ENCODE data around the gene NDST1.

NDST1 gene

GRCh38 chr5:150497989-150498317 lies 10.0 kb upstream of the NDST1 start:
- ATAC-seq = peak; percentile 7; the same call in 1 of the 3 replicates
- TF ChIP-seq ZC3H10 (CRISPR knock-in tag; IDR thresholded peaks at IDR 0.05) (no peak), ISL1 (CRISPR knock-in tag; IDR thresholded peaks at IDR 0.05) (no peak), ZFP30 (CRISPR knock-in tag; IDR thresholded peaks at IDR 0.05) (no peak), RARB (CRISPR knock-in tag; IDR thresholded peaks at IDR 0.05) (no peak), PPARA (CRISPR knock-in tag; IDR thresholded peaks at IDR 0.05; ENCODE audit: borderline replicate concordance) (no peak), ZNF70 (CRISPR knock-in tag; IDR thresholded peaks at IDR 0.05) (no peak), CSDC2 (CRISPR knock-in tag; IDR thresholded peaks at IDR 0.05) (no peak), ESRRG (CRISPR knock-in tag; IDR thresholded peaks at IDR 0.05) (no peak), TCF4 (CRISPR knock-in tag; IDR thresholded peaks at IDR 0.05; ENCODE audit: borderline replicate concordance) (no peak), CREB5 (CRISPR knock-in tag; IDR thresholded peaks at IDR 0.05; ENCODE audit: low read depth) (no peak), BACH2 (CRISPR knock-in tag; IDR thresholded peaks at IDR 0.05; ENCODE audit: borderline replicate concordance) (no peak), PATZ1 (CRISPR knock-in tag; IDR thresholded peaks at IDR 0.05; ENCODE audit: borderline replicate concordance) (no peak), ZNF8 (CRISPR knock-in tag; IDR thresholded peaks at IDR 0.05) (no peak), POU6F1 (CRISPR knock-in tag; IDR thresholded peaks at IDR 0.05; ENCODE audit: borderline replicate concordance, low read depth) (no peak), TOX (CRISPR knock-in tag; IDR thresholded peaks at IDR 0.05; ENCODE audit: borderline replicate concordance) (no peak), ARNTL (CRISPR knock-in tag; IDR thresholded peaks at IDR 0.05; ENCODE audit: borderline replicate concordance, low read depth) (no peak), GLIS3 (CRISPR knock-in tag; IDR thresholded peaks at IDR 0.05) (no peak), ZNF565 (CRISPR knock-in tag; conservative IDR thresholded peaks at IDR 0.05; ENCODE audit: low read depth) (no peak)

GRCh38 chr5:150498501-150498900 lies 9.4 kb upstream of the NDST1 start:
- TF ChIP-seq ZNF70 (CRISPR knock-in tag; IDR thresholded peaks at IDR 0.05) (no peak), SNAI2 (CRISPR knock-in tag; IDR thresholded peaks at IDR 0.05) (no peak), OSR1 (CRISPR knock-in tag; IDR thresholded peaks at IDR 0.05) (no peak), TSHZ2 (CRISPR knock-in tag; IDR thresholded peaks at IDR 0.05) (no peak), ZFP30 (CRISPR knock-in tag; IDR thresholded peaks at IDR 0.05) (no peak), ZC3H10 (CRISPR knock-in tag; IDR thresholded peaks at IDR 0.05) (no peak), PPARA (CRISPR knock-in tag; IDR thresholded peaks at IDR 0.05; ENCODE audit: borderline replicate concordance) (no peak)
- ATAC-seq = no peak

GRCh38 chr5:150498971-150499370 lies 9.0 kb upstream of the NDST1 start:
- no peak for ATAC-seq
- TF ChIP-seq ZNF565 (CRISPR knock-in tag; conservative IDR thresholded peaks at IDR 0.05; ENCODE audit: low read depth) (no peak), BACH2 (CRISPR knock-in tag; IDR thresholded peaks at IDR 0.05; ENCODE audit: borderline replicate concordance) (no peak), ARNTL (CRISPR knock-in tag; IDR thresholded peaks at IDR 0.05; ENCODE audit: borderline replicate concordance, low read depth) (no peak), PATZ1 (CRISPR knock-in tag; IDR thresholded peaks at IDR 0.05; ENCODE audit: borderline replicate concordance) (no peak), TCF4 (CRISPR knock-in tag; IDR thresholded peaks at IDR 0.05; ENCODE audit: borderline replicate concordance) (no peak), RARB (CRISPR knock-in tag; IDR thresholded peaks at IDR 0.05) (no peak), CSDC2 (CRISPR knock-in tag; IDR thresholded peaks at IDR 0.05) (no peak), ZNF70 (CRISPR knock-in tag; IDR thresholded peaks at IDR 0.05) (no peak), ISL1 (CRISPR knock-in tag; IDR thresholded peaks at IDR 0.05) (no peak), ZFP3 (CRISPR knock-in tag; IDR thresholded peaks at IDR 0.05) (no peak)

Data from SK-N-SH treated with all-trans-retinoic acid at 6 μM for 48 hours (cell line).